ENCODE measurements around the gene TAX1BP3. TPM values are rescaled to one million over a fixed set of nuclear protein-coding genes. Genes with fewer than 3 reads are reported as not detected.

The TAX1BP3 gene, protein sequence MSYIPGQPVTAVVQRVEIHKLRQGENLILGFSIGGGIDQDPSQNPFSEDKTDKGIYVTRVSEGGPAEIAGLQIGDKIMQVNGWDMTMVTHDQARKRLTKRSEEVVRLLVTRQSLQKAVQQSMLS
- total RNA-seq, result 15.1 and 16.4 TPM in 2 replicates

- Mint-ChIP-seq H3K27me3 (no peaks in the 10 kb centered on the region), H3K4me3 (peak within 1 kb of the TSS; percentile 95), H3K27ac (peak within 1 kb of the TSS; percentile 92), H3K4me1 (peaks cover 21% of the 10 kb centered on the region), H3K9me3 (no peaks in the 10 kb centered on the region), H3K36me3 (ENCODE audit: low read depth) (peaks cover 38% of the 10 kb centered on the region)
- peak; percentile 88 for ATAC-seq (ENCODE audit: low read depth)
- ChIA-PET POLR2A (interaction anchor here (0.6 to 4.3 kb wide), 15 partner anchors 9 to 1276 kb away, joined by 3 to 22 read pairs (median 5); partner anchors contain the start of genes CTNS, HASPIN, NCBP3 and SHPK), CTCF (no interaction called here)
- peak; percentile 100 for DNase-seq
- TF ChIP-seq CTCF (IDR thresholded peaks at IDR 0.05), result no peak
- intact Hi-C loops (cut with micrococcal nuclease), result loop anchor here (1.0 kb wide), 1 partner anchor 32 kb away; the partner anchor contains the start of genes CTNS and SHPK
Observed at GRCh38 chr17:3668279-3669084, at the start of gene TAX1BP3, which contains the start of gene EMC6. TSS of gene TAX1BP3 (minus strand) at chr17:3668578. CDS start at chr17:3668526, 52 bp downstream. TSS of gene EMC6 (plus strand) at chr17:3668812. CDS start at chr17:3669147, 335 bp downstream.

GRCh38 chr17:3715296-3715695 is 46.9 kb upstream of the TAX1BP3 start:
- intact Hi-C loops (cut with micrococcal nuclease), result no loop called here
- Mint-ChIP-seq H3K4me3 (no peak overlapping the region), H3K27ac (peak overlapping the region; percentile 5), H3K36me3 (ENCODE audit: low read depth) (peaks cover 71% of the 10 kb centered on the region), H3K9me3 (no peaks in the 10 kb centered on the region), H3K27me3 (no peaks in the 10 kb centered on the region), H3K4me1 (peaks cover 66% of the 10 kb centered on the region)
- TF ChIP-seq CTCF (IDR thresholded peaks at IDR 0.05), result no peak
- no peak for ATAC-seq (ENCODE audit: low read depth)
- CTCF ChIA-PET, result interaction anchor here (1.1 to 1.5 kb wide), 2 partner anchors 17 to 22 kb away, joined by 3 to 4 read pairs; no protein-coding TSS in a partner anchor
- POLR2A ChIA-PET, result interaction anchor here (0.5 to 6.5 kb wide), 6 partner anchors 8 to 428 kb away, joined by 3 to 66 read pairs (median 6); partner anchors contain the start of genes CYB5D2, HASPIN and P2RX5
- no peak for DNase-seq

GRCh38 chr17:3712811-3713463 is 44.6 kb upstream of the TAX1BP3 start:
- ATAC-seq (ENCODE audit: low read depth) (no peak), DNase-seq (no peak)
- H3K27ac Mint-ChIP-seq, result peak overlapping the region; percentile 95
- H3K9me3 Mint-ChIP-seq, result no peaks in the 10 kb centered on the region
- peak overlapping the region; percentile 40 for H3K4me3 Mint-ChIP-seq
- H3K4me1 Mint-ChIP-seq, result peaks cover 73% of the 10 kb centered on the region
- H3K27me3 Mint-ChIP-seq, result no peaks in the 10 kb centered on the region
- ChIA-PET POLR2A (interaction anchor here (0.6 to 9.5 kb wide), 12 partner anchors 8 to 133 kb away, joined by 3 to 315 read pairs (median 5); partner anchors contain the start of genes HASPIN, NCBP3, P2RX5 and SHPK), CTCF (interaction anchor here (1.0 to 3.7 kb wide), 3 partner anchors 19 to 29 kb away, joined by 3 to 16 read pairs (median 5); no protein-coding TSS in a partner anchor)
- intact Hi-C loops (cut with micrococcal nuclease), result no loop called here
- H3K36me3 Mint-ChIP-seq (ENCODE audit: low read depth), result peaks cover 52% of the 10 kb centered on the region
- no peak for TF ChIP-seq CTCF (IDR thresholded peaks at IDR 0.05)

DNA sequence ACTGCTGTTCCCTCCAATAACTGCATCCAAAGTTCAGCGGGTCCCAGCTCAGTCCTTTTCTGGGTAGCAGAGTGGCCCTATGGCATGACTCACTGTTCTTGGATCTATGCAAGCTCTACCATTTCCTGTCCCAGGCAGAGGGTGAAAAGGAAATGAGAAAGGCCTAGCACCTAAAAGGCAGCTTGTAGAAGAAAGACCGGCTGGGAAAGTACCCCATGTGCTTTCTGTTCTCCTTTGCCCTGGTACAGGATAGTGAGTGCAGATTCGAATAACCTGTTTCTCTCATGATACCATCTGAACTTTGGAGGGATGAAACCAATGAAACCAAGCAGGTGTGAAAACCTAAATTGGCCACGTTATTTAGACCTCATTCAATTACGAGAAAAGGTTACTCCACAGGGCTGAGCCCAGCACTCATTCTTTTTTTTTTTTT is 42.6 kb upstream of the TAX1BP3 start:
- no peak for TF ChIP-seq CTCF (IDR thresholded peaks at IDR 0.05)
- ATAC-seq (ENCODE audit: low read depth), result peak; percentile 93
- Mint-ChIP-seq H3K4me1 (peaks cover 69% of the 10 kb centered on the region), H3K36me3 (ENCODE audit: low read depth) (peaks cover 33% of the 10 kb centered on the region), H3K4me3 (peak overlapping the region; percentile 80), H3K9me3 (no peaks in the 10 kb centered on the region), H3K27me3 (no peaks in the 10 kb centered on the region), H3K27ac (peak overlapping the region; percentile 95)
- POLR2A ChIA-PET, result interaction anchor here (0.6 to 9.5 kb wide), 29 partner anchors 9 to 471 kb away, joined by 3 to 315 read pairs (median 4); partner anchors contain the start of genes EMC6, HASPIN, P2RX5 and TAX1BP3
- CTCF ChIA-PET, result interaction anchor here (0.8 to 3.7 kb wide), 12 partner anchors 9 to 117 kb away, joined by 3 to 16 read pairs (median 4); partner anchors contain the start of genes CTNS, HASPIN, P2RX5 and SHPK
- intact Hi-C loops (cut with micrococcal nuclease), result loop anchor here (1.0 kb wide), 5 partner anchors 9 to 28 kb away; no protein-coding TSS in a partner anchor
- DNase-seq, result no peak

All from activated B cell treated with CpG ODN at 0.5 μM for 24 hours (primary cell).